DND-41 (cell line): ENCODE measurements around the gene SPTLC3.

Source experiments
- EZH2 ChIP-seq: IDR thresholded peaks from 3 replicates; pipeline ENCODE4 v1.6.1; 2012; ENCODE audit warnings: borderline replicate concordance, low read depth, mild to moderate bottlenecking, moderate library complexity, low read length, inconsistent platforms; ENCODE audit not compliant: severe bottlenecking
- TF ChIP-seq, protein P1 (sequence below): IDR thresholded peaks from 2 replicates; pipeline ENCODE4 v1.5.1; 2012; ENCODE audit warnings: borderline replicate concordance, low read length, moderate library complexity, mild to moderate bottlenecking; ENCODE audit not compliant: poor library complexity, severe bottlenecking; ENCODE audit errors: extremely low read depth

DNA sequence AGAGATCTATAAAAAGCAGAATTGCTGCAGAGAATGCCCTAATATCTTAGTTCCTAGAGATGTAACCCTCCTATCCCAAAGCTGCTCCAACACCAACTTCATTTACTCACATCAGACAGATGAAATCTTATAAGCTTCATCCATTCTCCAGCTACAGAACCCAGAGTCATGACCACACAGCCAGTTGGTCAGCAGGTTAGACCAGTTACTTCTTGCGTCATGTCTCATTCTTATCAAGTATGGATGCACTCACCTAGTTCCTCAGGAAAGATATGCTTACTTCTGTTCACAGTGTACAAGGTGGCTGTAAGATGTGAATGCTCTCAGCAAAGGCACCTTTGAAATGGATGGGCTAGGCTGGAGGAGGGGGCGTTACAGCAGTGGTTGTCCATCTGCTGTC lies 164.4 kb downstream of the SPTLC3 start:
- TF ChIP-seq, protein P1, sequence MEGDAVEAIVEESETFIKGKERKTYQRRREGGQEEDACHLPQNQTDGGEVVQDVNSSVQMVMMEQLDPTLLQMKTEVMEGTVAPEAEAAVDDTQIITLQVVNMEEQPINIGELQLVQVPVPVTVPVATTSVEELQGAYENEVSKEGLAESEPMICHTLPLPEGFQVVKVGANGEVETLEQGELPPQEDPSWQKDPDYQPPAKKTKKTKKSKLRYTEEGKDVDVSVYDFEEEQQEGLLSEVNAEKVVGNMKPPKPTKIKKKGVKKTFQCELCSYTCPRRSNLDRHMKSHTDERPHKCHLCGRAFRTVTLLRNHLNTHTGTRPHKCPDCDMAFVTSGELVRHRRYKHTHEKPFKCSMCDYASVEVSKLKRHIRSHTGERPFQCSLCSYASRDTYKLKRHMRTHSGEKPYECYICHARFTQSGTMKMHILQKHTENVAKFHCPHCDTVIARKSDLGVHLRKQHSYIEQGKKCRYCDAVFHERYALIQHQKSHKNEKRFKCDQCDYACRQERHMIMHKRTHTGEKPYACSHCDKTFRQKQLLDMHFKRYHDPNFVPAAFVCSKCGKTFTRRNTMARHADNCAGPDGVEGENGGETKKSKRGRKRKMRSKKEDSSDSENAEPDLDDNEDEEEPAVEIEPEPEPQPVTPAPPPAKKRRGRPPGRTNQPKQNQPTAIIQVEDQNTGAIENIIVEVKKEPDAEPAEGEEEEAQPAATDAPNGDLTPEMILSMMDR: no peak
- TF ChIP-seq EZH2: no peak
